GM19351 (cell line): ENCODE results near the gene KCND2.
"Not testable (repeated sequence)": the region's sequence is repeated elsewhere in the genome, so short reads cannot be mapped to it uniquely, and the experiment has no call there.

ENCODE experiments used
- ATAC-seq: cut with Tn5 transposase; IDR thresholded peaks from one replicate; pipeline ENCODE4 v1.9.1; 2021; ENCODE audit warnings: mild to moderate bottlenecking, moderate library complexity; ENCODE audit not compliant: unreplicated experiment

KCND2 gene

GRCh38 chr7:120567204-120567603, 294.2 kb downstream of the KCND2 start:
- ATAC-seq, result no peak

GRCh38 chr7:120578657-120579056, 305.7 kb downstream of the KCND2 start:
- ATAC-seq, result not testable (repeated sequence)

- no peak for ATAC-seq
Observed at GRCh38 chr7:120582916-120583315, 309.9 kb downstream of the KCND2 start.

GRCh38 chr7:120583899-120584586, 311.1 kb downstream of the KCND2 start:
- ATAC-seq, result no peak

GRCh38 chr7:120586571-120586970, 313.6 kb downstream of the KCND2 start:
- no peak for ATAC-seq

- ATAC-seq, result no peak
Observed at GRCh38 chr7:120587243-120587642, 314.3 kb downstream of the KCND2 start.

GRCh38 chr7:120588416-120588815, 315.4 kb downstream of the KCND2 start:
- no peak for ATAC-seq

GRCh38 chr7:120588862-120589261, 315.9 kb downstream of the KCND2 start:
- ATAC-seq, result no peak

GRCh38 chr7:120600607-120601006, 327.6 kb downstream of the KCND2 start:
- ATAC-seq, result no peak

GRCh38 chr7:120603366-120603765, 330.4 kb downstream of the KCND2 start:
- no peak for ATAC-seq

- no peak for ATAC-seq
Observed at GRCh38 chr7:120609136-120609753, 336.3 kb downstream of the KCND2 start.

- no peak for ATAC-seq
Observed at GRCh38 chr7:120611975-120612374, 339.0 kb downstream of the KCND2 start.

- peak; percentile 73 for ATAC-seq
Observed at GRCh38 chr7:120615703-120616102, 342.7 kb downstream of the KCND2 start.

GRCh38 chr7:120617275-120617674, 344.3 kb downstream of the KCND2 start:
- peak; percentile 50 for ATAC-seq

- ATAC-seq, result no peak
Observed at GRCh38 chr7:120628251-120628650, 355.3 kb downstream of the KCND2 start.

- ATAC-seq, result no peak
Observed at GRCh38 chr7:120639884-120640283, 366.9 kb downstream of the KCND2 start.

GRCh38 chr7:120645966-120646365, 373.0 kb downstream of the KCND2 start:
- no peak for ATAC-seq

- ATAC-seq, result no peak
Observed at GRCh38 chr7:120654241-120654640, 381.3 kb downstream of the KCND2 start.

- ATAC-seq, result no peak
Observed at GRCh38 chr7:120658516-120658915, 385.5 kb downstream of the KCND2 start.

- no peak for ATAC-seq
Observed at GRCh38 chr7:120662291-120662690, 389.3 kb downstream of the KCND2 start.

- ATAC-seq, result no peak
Observed at GRCh38 chr7:120665068-120665467, 392.1 kb downstream of the KCND2 start.

GRCh38 chr7:120675076-120675475, 402.1 kb downstream of the KCND2 start:
- ATAC-seq, result no peak

GRCh38 chr7:120677535-120677934, 404.6 kb downstream of the KCND2 start:
- peak; percentile 49 for ATAC-seq
